GM12872 (cell line): Measurements from ENCODE around the gene C10orf90.

Source experiments
- CTCF ChIP-seq: IDR thresholded peaks from 3 replicates; pipeline ENCODE4 v1.5.1; 2011; ENCODE audit warnings: low read depth, mild to moderate bottlenecking, low read length, moderate library complexity; ENCODE audit not compliant: insufficient read depth

The C10orf90 gene

GRCh38 chr10:126433351-126433750 lies 237.1 kb downstream of the C10orf90 start:
- no peak for TF ChIP-seq CTCF

DNA sequence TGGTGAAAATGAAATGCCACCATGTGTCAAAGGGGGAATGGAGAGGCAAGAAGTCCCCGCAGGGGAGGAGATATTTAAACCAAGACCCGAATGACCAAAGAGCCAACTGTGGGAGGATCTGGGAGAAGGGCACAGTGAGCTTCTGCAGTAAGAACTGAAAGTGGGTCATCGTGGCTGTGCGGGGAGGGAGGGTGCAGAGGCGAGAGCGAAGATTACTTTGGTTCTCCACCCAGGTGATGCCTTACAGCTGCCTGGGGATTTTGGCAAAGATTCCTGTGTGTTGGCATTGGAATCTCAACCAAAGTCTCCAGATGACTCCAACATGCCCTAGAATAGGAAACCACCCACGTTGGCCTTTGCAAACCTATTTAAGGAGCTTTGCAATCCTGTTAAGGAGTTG lies 238.0 kb downstream of the C10orf90 start:
- no peak for TF ChIP-seq CTCF

- no peak for TF ChIP-seq CTCF
These were observed 238.7 kb downstream of the C10orf90 start for GRCh38 chr10:126431816-126432215.

DNA sequence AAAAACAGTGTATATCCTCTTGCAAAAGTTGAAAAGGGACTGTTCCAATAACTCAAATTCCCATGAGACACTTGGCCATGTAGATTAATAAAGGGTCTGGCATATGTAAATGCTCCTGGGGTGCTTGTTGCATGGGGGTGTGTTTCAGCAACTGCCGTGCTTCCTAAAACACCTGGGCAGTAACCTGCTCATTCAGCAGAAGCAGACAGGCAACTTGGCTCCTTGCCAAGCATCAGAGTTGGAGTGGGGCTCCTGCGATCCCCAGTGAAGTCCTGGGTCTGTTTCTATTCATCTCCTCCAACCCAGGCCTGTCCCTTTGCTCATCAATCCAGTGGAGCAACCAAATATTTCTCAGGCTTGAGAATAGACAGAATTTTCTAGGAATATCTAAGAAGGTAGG lies 240.0 kb downstream of the C10orf90 start:
- TF ChIP-seq CTCF, result no peak

DNA sequence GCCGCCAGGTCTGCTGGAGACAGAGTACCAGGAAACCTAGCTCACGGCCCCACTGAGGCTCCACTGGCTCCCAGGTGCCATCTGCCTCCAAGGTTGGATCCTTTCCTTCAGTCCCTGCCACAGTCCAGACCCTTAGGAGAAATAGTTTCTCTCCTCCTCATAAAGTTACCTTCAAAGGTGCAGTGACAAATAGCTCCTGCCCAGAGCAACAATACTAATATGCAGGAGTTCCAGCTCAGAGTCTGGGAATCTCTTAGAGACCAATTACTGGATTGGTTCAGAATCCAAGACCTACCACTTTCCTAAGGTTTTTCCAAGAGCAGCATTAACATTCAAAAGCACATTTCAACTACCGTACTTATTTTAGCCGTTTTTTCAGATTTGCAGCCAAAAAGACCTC lies 241.2 kb downstream of the C10orf90 start:
- TF ChIP-seq CTCF, result no peak

DNA sequence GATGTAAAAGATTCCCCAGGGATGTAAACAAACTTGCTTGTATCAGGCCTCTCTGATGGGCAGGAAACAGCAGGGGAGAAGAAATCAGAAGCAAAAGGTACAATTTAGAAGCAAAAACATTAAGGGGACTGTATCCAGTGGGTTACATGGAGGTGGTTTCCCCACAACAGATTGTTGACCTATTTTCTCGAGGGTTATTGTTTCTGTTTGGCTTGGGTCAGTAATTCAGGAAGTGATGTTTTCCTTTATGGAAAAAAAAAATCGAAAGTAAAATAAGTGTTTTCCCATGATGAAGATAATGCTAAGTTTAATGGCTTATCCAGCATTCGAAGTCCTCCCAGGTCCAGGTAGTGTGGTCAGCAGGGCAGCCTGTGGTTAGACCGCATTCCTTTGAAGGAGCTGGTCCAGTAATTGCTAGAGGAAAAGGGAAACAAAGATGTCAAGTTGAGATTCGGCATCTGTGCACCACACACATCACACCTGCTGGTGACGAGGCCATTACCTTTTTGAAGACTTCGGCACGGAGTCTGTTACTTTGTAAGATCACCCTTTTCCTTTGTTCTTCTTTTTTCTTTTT lies 244.9 kb downstream of the C10orf90 start:
- TF ChIP-seq CTCF, result no peak

GRCh38 chr10:126425032-126425431 lies 245.5 kb downstream of the C10orf90 start:
- TF ChIP-seq CTCF, result no peak
